GM21619 (cell line): Measurements from ENCODE around the gene SELENOO.

ENCODE experiments used
- ATAC-seq: cut with Tn5 transposase; IDR thresholded peaks from one replicate; pipeline ENCODE4 v1.9.1; 2021; ENCODE audit not compliant: unreplicated experiment

SELENOO gene

DNA sequence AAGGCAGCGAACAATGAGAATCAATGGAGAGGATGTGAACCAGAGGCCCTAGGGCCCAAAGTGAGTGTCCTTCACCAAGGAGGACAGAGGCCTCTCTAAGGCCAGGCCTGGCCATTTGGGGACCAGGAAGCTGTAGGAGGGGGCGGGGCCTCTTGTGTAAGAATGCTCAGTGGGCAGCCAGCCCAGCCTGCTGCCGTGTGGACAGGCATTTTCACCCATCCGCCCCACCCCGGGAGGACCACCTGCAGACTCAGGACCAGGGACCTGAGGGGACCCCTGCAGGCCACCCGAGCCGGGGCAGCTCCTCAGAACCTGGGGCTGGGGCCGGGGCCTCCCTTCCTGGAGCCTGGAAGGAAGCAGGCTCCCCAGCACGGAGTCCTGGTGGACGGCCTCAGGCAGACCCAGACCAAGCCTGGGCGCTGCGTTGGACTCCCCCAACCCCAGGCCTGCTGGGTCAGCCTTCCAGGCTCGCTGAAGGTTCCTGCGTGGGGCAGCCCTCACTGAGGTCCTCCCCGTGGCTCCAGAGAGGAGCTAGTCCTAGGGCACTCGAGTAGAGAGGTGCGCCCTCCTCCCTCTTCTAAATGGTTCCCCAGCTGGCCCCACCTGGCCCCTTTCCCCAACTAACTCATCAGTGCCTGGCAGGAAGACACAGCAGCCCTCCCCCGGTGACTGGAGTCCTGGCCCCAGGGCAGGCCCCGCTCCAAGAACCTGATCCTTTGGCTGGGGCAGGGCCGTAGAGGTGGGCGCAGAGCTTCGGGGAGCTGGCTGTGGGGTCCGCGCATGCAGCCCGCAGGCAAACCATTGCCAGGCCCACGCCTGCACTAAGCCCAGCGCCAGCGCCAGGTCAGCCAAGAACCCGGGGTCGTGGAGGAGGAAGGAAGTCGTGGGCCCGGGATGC is 16.6 kb upstream of the SELENOO start:
- no peak for ATAC-seq

DNA sequence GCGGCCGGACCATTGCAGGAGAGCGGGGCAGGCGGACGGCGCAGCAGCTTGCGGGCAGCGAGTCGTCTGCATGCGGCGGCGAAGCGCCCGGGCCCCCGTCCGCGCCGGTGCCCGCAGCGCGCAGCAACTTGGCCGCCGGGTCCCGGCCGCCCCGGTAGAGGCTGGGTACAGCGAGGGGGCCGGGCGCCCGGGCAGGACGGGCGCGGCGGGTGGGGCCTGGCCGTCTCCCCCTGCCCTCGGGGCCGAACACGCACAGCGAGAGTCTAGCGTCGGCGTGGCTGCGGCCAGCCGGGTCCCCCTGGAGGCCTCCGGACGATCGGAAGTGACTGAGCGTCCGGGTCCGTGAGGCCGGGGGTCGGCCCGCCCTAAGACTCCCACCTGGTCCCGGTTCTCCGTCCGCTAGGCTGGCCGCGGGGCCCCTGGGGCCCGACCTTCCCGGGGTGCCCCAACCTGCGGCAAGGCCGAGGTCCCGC is 15.9 kb upstream of the SELENOO start:
- ATAC-seq, result no peak

DNA sequence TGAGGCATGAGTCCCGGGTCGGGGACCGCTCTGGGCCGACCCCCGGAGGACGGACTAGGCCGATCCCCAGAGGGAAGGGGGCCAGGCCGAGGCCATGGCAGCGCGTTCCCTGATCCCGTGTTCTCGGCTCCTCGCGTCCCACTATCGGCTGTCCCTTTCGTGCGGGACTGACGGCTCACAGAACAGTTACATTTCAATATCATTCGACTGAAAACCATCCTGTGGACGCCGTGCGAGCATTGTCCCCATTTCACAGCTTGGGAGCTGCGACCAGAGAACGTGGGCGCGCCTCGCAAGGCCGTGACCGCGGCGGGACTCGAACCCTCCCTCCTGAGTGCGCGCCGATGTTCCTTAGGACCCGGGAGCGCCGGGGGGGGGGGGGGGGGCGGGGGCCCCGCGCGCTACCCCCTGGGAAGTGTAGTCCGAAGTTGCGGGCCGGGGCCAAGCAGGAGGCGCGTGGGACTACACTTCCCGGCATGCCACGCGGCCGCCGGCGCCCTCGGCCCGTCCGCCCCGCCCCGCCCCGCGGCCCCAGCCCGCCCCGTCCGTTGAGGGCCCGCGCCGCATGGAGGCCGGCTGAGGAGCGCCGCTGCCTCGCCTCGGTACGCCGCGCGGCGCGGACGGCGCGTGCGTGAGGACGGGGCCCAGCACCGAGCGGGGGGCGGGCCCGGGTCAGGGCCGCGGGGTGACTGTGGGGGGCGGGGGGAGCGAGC is 15.3 kb upstream of the SELENOO start, which contains the start of gene TRABD:
TRABD (plus strand) TSS at position 539 of the 713 bp plus-strand sequence. CDS start 7,148 bp downstream, outside the sequence.
- no peak for ATAC-seq

DNA sequence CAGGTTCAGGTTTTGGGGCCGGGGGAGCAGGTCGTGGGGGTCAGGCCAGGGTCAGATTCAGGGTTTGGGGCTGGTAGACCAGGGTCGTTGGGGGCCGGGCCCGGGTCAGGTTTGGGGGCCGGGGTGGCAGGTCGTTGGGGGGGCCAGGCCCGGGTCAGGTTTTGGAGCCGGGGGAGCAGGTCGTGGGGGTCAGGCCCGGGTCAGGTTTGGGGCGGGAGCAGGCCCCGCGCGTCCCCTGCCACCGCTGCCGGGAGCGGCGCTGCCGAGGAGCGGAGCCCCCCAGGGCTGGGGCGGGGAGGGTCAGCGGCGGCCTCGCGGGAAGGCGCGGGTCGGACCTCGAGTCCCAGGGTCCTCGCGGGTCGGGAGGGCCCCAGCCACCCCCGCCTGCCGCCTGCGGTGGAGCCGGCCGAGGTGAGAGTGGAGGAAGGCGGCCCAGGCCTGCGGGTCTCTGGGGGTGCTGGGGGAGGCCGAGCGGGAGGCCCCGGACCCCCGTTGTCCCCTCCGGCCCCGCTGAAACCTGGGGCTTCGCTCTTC is 14.6 kb upstream of the SELENOO start:
- ATAC-seq, result no peak

DNA sequence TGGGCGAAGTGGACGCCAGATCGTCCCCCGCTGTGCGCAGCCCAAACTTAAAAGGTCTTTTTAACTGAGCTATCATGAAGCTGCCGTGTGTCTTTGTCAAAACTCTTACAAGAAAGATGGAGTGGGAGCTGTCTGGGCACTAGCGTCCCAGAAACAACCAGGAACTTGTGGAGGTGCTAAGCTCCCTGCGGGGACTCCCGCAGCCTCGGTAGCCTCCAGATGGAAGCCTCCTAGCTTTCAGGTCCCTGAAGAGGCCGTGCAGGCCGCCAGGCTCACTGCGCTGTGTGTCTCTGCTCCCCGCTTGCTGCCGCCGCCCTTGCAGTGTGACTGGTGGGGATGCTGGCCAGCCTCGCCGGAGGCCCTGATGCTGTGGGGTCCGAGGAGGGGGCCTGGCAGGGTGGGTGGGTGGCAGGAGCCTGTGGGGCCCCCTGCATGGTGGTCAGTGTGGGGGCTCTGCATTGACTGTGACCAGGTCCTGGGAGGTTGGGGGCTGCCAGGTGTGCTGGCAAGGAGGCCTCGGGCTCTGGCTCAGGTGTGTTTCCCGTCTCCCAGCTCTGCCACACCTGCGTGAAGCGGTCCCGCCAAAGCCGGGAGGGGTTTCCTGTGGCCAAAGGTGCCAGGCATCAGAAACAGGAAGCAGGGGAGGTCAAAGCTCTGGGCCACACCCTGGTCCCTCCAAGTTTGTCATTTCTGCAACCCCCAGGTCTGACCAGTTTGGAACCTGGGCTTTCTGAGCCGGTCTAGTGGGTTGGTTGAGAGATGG is 13.9 kb upstream of the SELENOO start:
- no peak for ATAC-seq

DNA sequence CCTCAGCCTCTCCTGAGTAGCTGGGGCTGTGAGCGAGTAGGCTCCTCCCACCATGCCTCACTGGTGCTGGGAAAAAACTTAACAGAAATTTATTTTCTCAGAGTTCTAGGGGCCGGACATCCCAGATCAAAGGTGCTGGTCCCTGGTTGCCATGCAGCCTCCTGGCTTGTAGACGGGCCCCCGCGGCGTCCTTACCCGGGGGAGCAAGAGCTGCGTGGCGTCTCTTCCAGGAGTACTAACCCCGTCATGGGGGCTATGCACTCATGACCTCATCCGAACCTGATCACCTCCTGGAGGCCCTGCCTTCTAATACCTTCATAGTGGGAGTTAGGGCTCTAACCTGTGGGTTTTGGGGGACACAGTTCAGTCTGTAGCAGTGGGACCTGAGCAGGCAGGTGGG is 12.5 kb upstream of the SELENOO start:
- no peak for ATAC-seq

DNA sequence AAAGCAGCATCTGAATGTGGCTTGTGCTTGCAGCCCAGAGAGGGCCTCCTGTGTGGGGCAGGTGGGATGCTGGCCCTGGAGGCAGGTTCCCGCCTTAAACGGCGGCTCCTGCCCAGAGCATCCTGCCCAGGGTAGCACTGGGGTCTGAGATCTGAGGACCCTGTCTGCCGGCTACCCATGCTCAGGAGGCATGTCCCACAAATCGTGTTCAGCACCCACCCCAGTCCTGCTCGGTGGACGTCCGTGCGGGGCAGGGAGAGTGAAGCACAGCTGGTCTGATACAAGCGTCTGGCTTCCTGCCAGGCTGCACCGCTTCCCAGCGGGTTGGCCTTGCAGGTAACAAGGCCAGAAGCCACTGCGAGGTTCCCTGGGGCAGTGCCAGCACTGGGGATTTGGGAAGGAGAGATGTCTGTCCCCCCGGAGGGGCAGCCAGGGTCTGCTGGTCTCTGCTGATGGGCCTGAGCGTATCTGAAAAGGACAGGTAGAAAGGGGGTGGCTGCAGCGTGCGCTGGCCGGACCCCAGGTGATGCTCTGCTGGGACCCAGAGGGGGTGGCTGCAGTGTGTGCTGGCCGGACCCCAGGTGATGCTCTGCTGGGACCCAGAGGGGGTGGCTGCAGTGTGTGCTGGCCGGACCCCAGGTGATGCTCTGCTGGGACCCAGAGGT is 11.5 kb upstream of the SELENOO start:
- ATAC-seq, result no peak

DNA sequence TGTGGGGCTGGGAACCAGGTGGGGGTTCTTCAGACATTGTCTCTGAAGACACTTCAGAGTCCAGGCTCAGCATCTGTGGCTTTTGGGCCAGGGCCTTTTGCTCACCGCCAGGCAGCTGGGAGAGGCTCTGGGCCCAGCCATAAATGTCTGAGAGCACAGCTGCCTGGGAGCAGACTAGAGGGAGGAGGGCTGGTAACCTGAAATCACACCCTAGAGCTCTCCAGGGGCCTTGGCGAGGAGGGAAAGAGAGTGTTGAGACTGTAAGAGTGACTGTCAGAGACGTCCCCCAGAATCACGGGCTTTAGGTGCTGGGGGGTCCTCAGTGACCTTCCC is 11.0 kb upstream of the SELENOO start:
- ATAC-seq, result no peak

- ATAC-seq, result peak; percentile 41
Observed at GRCh38 chr22:50190182-50190940, 10.4 kb upstream of the SELENOO start.

DNA sequence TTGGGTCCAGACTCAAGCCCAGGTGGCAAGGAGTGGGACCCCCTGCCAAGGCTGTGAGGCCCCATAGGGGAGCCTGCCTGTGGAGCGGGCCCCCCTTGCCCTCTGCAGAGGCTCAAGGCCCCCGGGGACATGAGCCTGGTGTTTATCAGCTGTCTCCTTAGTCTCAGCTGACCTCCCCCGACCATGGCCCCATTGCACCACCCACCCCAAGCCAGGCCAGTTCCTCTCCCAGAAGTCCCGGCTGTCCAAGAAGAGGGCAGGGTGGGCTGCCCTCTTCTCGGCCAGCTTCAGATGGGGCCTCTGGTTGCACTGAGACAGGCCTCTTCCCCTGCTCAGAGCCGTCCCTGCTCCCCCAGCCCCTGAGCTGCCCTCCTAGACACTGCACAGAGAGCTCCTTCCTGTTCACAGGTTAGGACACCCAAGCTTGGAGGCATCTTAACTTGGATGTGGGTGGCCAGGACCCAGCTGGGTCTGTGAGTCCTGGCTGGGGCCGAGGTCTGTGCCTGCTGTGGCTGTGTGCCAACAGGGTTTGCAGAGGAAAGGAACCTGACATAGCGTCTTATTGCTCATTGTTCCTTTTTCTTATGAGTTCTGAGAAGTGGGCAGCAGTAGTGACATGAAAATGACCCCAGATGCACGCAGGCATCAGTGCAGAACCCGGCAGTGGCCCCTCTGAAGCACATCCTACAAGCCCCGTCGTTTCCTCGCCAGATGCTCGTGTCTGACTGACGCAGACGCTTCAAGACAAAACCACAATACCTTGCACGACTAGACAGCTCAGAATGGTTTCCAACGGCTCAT is 9.7 kb upstream of the SELENOO start:
- peak; percentile 19 for ATAC-seq

GRCh38 chr22:50192436-50193204 is 8.2 kb upstream of the SELENOO start:
- ATAC-seq, result no peak

DNA sequence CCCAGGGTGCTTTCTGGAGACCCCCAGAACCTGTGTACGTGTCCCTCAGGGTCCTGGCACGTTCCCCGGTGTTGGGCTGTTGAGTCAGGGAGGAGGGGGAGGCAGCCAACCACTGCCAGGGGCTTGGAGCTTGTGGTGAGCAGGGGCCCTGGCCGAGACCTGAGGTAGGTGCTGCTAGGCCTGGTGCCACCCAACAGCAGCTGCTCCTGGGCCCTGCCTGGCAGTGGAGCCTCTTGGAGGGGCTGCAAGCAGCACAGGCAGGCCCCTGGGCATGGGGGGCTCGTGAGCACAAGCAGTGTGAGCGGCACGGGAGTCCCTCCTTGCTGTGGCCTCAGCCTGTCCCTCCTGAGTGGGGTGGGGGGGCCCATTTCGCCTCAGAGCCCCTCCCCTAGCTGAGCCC is 7.2 kb upstream of the SELENOO start:
- no peak for ATAC-seq

GRCh38 chr22:50194037-50194805 is 6.6 kb upstream of the SELENOO start:
- ATAC-seq, result no peak

GRCh38 chr22:50196256-50196655 is 4.6 kb upstream of the SELENOO start:
- no peak for ATAC-seq

DNA sequence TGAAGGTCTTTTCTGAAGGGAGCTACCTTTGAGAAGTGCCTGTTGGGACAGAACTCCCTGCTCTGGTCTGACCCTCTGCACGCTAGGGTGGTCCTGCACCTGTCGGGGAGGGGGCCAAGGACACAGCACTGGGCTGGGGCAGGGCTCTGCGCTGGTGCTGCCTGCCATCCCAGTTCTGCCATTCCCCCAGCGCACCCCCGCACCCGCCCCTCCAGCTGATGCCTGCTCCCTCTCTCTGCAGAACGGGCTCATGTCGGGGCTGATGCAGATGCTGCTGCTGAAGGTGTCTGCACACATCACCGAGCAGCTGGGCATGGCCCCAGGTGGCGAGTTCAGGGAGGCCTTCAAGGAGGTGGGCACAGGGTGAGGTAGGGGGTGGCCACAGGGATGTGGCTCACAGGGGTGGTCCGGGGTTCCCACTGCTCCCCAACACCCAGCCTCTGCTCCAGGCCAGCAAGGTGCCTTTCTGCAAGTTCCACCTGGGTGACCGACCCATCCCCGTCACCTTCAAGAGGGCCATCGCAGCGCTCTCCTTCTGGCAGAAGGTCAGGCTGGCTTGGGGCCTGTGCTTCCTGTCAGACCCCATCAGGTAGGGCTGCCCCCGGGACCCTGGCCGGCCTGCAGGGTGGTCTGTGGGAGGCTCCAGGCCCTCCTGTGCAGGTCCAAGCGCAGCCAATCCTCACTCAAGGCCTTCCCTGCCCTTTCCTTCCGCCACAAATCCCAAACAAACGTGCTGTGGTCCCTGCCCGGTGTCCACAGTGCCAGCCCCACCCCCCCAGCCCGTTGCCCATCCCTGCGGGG is 3.6 kb upstream of the SELENOO start:
- no peak for ATAC-seq

GRCh38 chr22:50197856-50198623 is 2.8 kb upstream of the SELENOO start:
- no peak for ATAC-seq
